Activated naive CD8-positive, alpha-beta T cell (primary cell): ENCODE data around the gene KRTAP5-11.
"Not testable (repeated sequence)": the region's sequence is repeated elsewhere in the genome, so short reads cannot be mapped to it uniquely, and the experiment has no call there.

Source experiments
- H3K27ac Mint-ChIP-seq: one replicate; pipeline ENCODE4 v1.8.0; 2021; ENCODE audit warnings: mixed read lengths
- H3K27me3 Mint-ChIP-seq: one replicate; pipeline ENCODE4 v1.8.0; 2021; ENCODE audit warnings: mixed read lengths
- H3K36me3 Mint-ChIP-seq: one replicate; pipeline ENCODE4 v1.8.0; 2021; ENCODE audit warnings: mixed read lengths
- H3K4me1 Mint-ChIP-seq: one replicate; pipeline ENCODE4 v1.8.0; 2021; ENCODE audit warnings: low read depth, mixed read lengths
- H3K4me3 Mint-ChIP-seq: one replicate; pipeline ENCODE4 v1.8.0; 2021; ENCODE audit warnings: mild to moderate bottlenecking, mixed read lengths
- H3K9me3 Mint-ChIP-seq: one replicate; pipeline ENCODE4 v1.8.0; 2021; ENCODE audit warnings: low read depth, mixed read lengths

Gene KRTAP5-11

GRCh38 chr11:71534711-71535608 is 47.7 kb downstream of the KRTAP5-11 start:
- not testable (repeated sequence) for H3K4me3 Mint-ChIP-seq, H3K4me1 Mint-ChIP-seq, H3K36me3 Mint-ChIP-seq, H3K9me3 Mint-ChIP-seq, H3K27ac Mint-ChIP-seq, H3K27me3 Mint-ChIP-seq

DNA sequence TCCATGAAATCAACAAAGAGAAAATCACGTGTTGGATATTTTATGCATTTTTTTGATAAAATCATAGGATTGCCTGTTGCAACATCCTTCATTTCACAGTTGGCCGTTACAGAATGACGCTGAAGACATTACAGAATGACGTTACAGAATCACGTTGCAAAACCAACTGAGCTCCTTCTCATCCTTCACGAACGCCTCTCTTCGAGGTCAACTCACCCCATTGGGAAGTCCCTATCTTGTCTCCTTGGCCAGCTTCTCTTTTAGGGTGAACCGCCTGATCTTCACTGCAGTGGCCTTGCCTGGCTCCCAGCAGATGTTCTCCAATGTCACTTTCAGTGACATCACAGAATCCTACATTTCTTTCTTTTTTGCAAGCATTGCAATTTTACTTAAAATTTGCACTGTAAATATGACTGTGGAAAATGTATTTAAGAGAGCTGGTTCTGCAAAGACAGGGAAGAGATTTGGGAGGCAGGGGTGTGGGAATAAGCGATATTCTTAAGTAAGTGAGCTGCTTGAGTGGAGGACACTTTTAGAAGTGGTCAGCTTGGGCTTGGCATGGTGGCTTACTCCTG is 50.6 kb downstream of the KRTAP5-11 start:
- Mint-ChIP-seq H3K27ac (no peak overlapping the region), H3K9me3 (no peaks in the 10 kb centered on the region), H3K27me3 (peaks cover 5% of the 10 kb centered on the region)

More for the DNA sequence above, 50.6 kb downstream of the KRTAP5-11 start:
- H3K4me1 Mint-ChIP-seq, result no peaks in the 10 kb centered on the region
- H3K4me3 Mint-ChIP-seq, result no peak overlapping the region
- no peaks in the 10 kb centered on the region for H3K36me3 Mint-ChIP-seq
